BLaER1 (cell line): ENCODE results near the gene CSTPP1.
A peak's percentile ranks its signal among the peaks of the same experiment; 100 is the strongest.
"Not testable (repeated sequence)": the region's sequence is repeated elsewhere in the genome, so short reads cannot be mapped to it uniquely, and the experiment has no call there.

Source experiments
- H3K27ac ChIP-seq: shearing (Covaris generic); formaldehyde crosslinking; 2 replicates; pipeline ENCODE4 v1.8.1; 2022
- H3K27me3 ChIP-seq: shearing (Covaris generic); formaldehyde crosslinking; 2 replicates; pipeline ENCODE4 v1.8.1; 2022
- H3K36me3 ChIP-seq: shearing (Covaris generic); formaldehyde crosslinking; 2 replicates; pipeline ENCODE4 v1.8.1; 2022
- H3K4me1 ChIP-seq: shearing (Covaris generic); formaldehyde crosslinking; 2 replicates; pipeline ENCODE4 v1.8.1; 2022
- H3K4me2 ChIP-seq: shearing (Covaris generic); formaldehyde crosslinking; 2 replicates; pipeline ENCODE4 v1.8.1; 2022
- H3K4me3 ChIP-seq: shearing (Covaris generic); formaldehyde crosslinking; 2 replicates; pipeline ENCODE4 v1.8.1; 2022
- H3K9ac ChIP-seq: shearing (Covaris generic); formaldehyde crosslinking; 2 replicates; pipeline ENCODE4 v1.8.1; 2022
- H3K9me3 ChIP-seq: shearing (Covaris generic); formaldehyde crosslinking; 2 replicates; pipeline ENCODE4 v1.8.1; 2022
- H4K20me1 ChIP-seq: shearing (Covaris generic); formaldehyde crosslinking; 2 replicates; pipeline ENCODE4 v1.8.1; 2022
- Cebpa-rat ChIP-seq: shearing (Covaris generic); IDR thresholded peaks from 2 replicates; pipeline ENCODE4 v1.8.1; 2022

Gene CSTPP1

GRCh38 chr11:46983598-46983997 is 47.0 kb downstream of the CSTPP1 start:
- Histone ChIP-seq H3K4me1 (no peaks in the 10 kb centered on the region), H3K4me3 (no peak overlapping the region), H3K27ac (no peak overlapping the region), H3K9ac (no peak overlapping the region), H3K4me2 (no peak overlapping the region), H4K20me1 (no peaks in the 10 kb centered on the region), H3K27me3 (no peaks in the 10 kb centered on the region), H3K36me3 (peaks cover 4% of the 10 kb centered on the region; the same call in 1 of the 2 replicates), H3K9me3 (no peaks in the 10 kb centered on the region)
- TF ChIP-seq Cebpa-rat = no peak

GRCh38 chr11:46984548-46984947 is 48.0 kb downstream of the CSTPP1 start:
- H3K27me3 ChIP-seq = no peaks in the 10 kb centered on the region
- H3K4me2 ChIP-seq = no peak overlapping the region
- no peaks in the 10 kb centered on the region for H3K4me1 ChIP-seq
- no peaks in the 10 kb centered on the region for H4K20me1 ChIP-seq
- no peak overlapping the region for H3K27ac ChIP-seq
- H3K36me3 ChIP-seq = peaks cover 12% of the 10 kb centered on the region
- H3K9ac ChIP-seq = no peak overlapping the region
- H3K9me3 ChIP-seq = 0 out of 2 replicates have a peak, but pooled peaks cover under 1% of the 10 kb centered on the region
- H3K4me3 ChIP-seq = no peak overlapping the region
- no peak for TF ChIP-seq Cebpa-rat

- Histone ChIP-seq H3K9ac (no peak overlapping the region), H3K36me3 (peaks cover 17% of the 10 kb centered on the region), H3K27ac (no peak overlapping the region), H3K4me2 (no peak overlapping the region), H3K27me3 (no peaks in the 10 kb centered on the region), H3K4me3 (no peak overlapping the region), H4K20me1 (no peaks in the 10 kb centered on the region), H3K9me3 (peaks cover 5% of the 10 kb centered on the region; the same call in 1 of the 2 replicates), H3K4me1 (no peaks in the 10 kb centered on the region)
- no peak for TF ChIP-seq Cebpa-rat
Measured at GRCh38 chr11:46984987-46985386, 48.4 kb downstream of the CSTPP1 start.

GRCh38 chr11:46987183-46987582 is 50.6 kb downstream of the CSTPP1 start:
- H3K27ac ChIP-seq = no peak overlapping the region
- TF ChIP-seq Cebpa-rat = no peak

GRCh38 chr11:46989810-46990487 is 53.4 kb downstream of the CSTPP1 start:
- H3K9ac ChIP-seq, H3K27me3 ChIP-seq, H3K4me2 ChIP-seq, H4K20me1 ChIP-seq, H3K4me3 ChIP-seq, H3K4me1 ChIP-seq, H3K27ac ChIP-seq: not testable (repeated sequence)
- H3K36me3 ChIP-seq = peaks cover 28% of the 10 kb centered on the region
- H3K9me3 ChIP-seq = peaks cover 14% of the 10 kb centered on the region

More at GRCh38 chr11:46987183-46987582, 50.6 kb downstream of the CSTPP1 start:
- Histone ChIP-seq H3K27me3 (no peaks in the 10 kb centered on the region), H3K9ac (no peak overlapping the region), H3K4me1 (no peaks in the 10 kb centered on the region), H3K36me3 (peaks cover 25% of the 10 kb centered on the region), H4K20me1 (no peaks in the 10 kb centered on the region), H3K9me3 (peaks cover 7% of the 10 kb centered on the region; the same call in 1 of the 2 replicates), H3K4me3 (no peak overlapping the region), H3K4me2 (no peak overlapping the region)

- Histone ChIP-seq H3K27me3 (no peaks in the 10 kb centered on the region), H3K9me3 (peaks cover 14% of the 10 kb centered on the region), H3K4me1 (no peaks in the 10 kb centered on the region), H3K4me3 (no peak overlapping the region), H3K27ac (no peak overlapping the region), H3K4me2 (no peak overlapping the region), H4K20me1 (no peaks in the 10 kb centered on the region), H3K9ac (no peak overlapping the region), H3K36me3 (peaks cover 28% of the 10 kb centered on the region)
- no peak for TF ChIP-seq Cebpa-rat
Measured at GRCh38 chr11:46991391-46991790, 54.8 kb downstream of the CSTPP1 start.

GRCh38 chr11:46992386-46992785 is 55.8 kb downstream of the CSTPP1 start:
- Histone ChIP-seq H3K36me3 (peaks cover 31% of the 10 kb centered on the region), H3K9me3 (peaks cover 14% of the 10 kb centered on the region)
- H4K20me1 ChIP-seq, H3K27me3 ChIP-seq, H3K4me1 ChIP-seq, H3K4me3 ChIP-seq, H3K4me2 ChIP-seq, H3K9ac ChIP-seq, H3K27ac ChIP-seq: not testable (repeated sequence)

GRCh38 chr11:46997796-46998195 is 61.2 kb downstream of the CSTPP1 start:
- H4K20me1 ChIP-seq, H3K27me3 ChIP-seq, H3K4me2 ChIP-seq, H3K9ac ChIP-seq, H3K27ac ChIP-seq, H3K4me3 ChIP-seq, H3K9me3 ChIP-seq: not testable (repeated sequence)
- H3K36me3 ChIP-seq = peaks cover 18% of the 10 kb centered on the region
- H3K4me1 ChIP-seq = peaks cover 32% of the 10 kb centered on the region

GRCh38 chr11:46999217-46999616 is 62.7 kb downstream of the CSTPP1 start:
- no peaks in the 10 kb centered on the region for H4K20me1 ChIP-seq
- H3K4me2 ChIP-seq = peak overlapping the region; percentile 29
- H3K27me3 ChIP-seq = no peaks in the 10 kb centered on the region
- H3K27ac ChIP-seq = no peak overlapping the region
- peaks cover 18% of the 10 kb centered on the region for H3K36me3 ChIP-seq
- no peak overlapping the region for H3K4me3 ChIP-seq
- peaks cover 6% of the 10 kb centered on the region; the same call in 1 of the 2 replicates for H3K9me3 ChIP-seq
- H3K9ac ChIP-seq = no peak overlapping the region
- peaks cover 46% of the 10 kb centered on the region for H3K4me1 ChIP-seq
- TF ChIP-seq Cebpa-rat = no peak

GRCh38 chr11:47000033-47000432 is 63.5 kb downstream of the CSTPP1 start:
- TF ChIP-seq Cebpa-rat = no peak
- Histone ChIP-seq H3K9me3 (peaks cover 6% of the 10 kb centered on the region; the same call in 1 of the 2 replicates), H4K20me1 (no peaks in the 10 kb centered on the region), H3K9ac (no peak overlapping the region), H3K4me1 (peaks cover 55% of the 10 kb centered on the region), H3K27ac (no peak overlapping the region), H3K4me3 (no peak overlapping the region), H3K36me3 (peaks cover 18% of the 10 kb centered on the region), H3K27me3 (no peaks in the 10 kb centered on the region), H3K4me2 (peak overlapping the region; percentile 29)
